IPS-18a (cell line): ENCODE results near the gene UBXN7.
"Not testable (repeated sequence)": the region's sequence is repeated elsewhere in the genome, so short reads cannot be mapped to it uniquely, and the experiment has no call there.

Source experiments
- H3K27ac ChIP-seq: one replicate; pipeline ENCODE4 v1.5.1; 2013; ENCODE audit warnings: low read length
- H3K27me3 ChIP-seq: one replicate; pipeline ENCODE4 v1.6.1; 2013; ENCODE audit warnings: mild to moderate bottlenecking, low read length; ENCODE audit not compliant: control insufficient read depth, insufficient read depth
- H3K36me3 ChIP-seq: one replicate; pipeline ENCODE4 v1.6.1; 2013; ENCODE audit warnings: low read depth, low read length; ENCODE audit not compliant: control insufficient read depth
- H3K4me1 ChIP-seq: one replicate; pipeline ENCODE4 v1.6.1; 2013; ENCODE audit warnings: low read depth, low read length; ENCODE audit not compliant: control insufficient read depth
- H3K4me3 ChIP-seq: one replicate; pipeline ENCODE4 v1.5.1; 2013; ENCODE audit warnings: low read length
- H3K9ac ChIP-seq: one replicate; pipeline ENCODE4 v1.6.1; 2013; ENCODE audit warnings: mild to moderate bottlenecking, low read length, moderate library complexity
- H3K9me3 ChIP-seq: one replicate; pipeline ENCODE4 v1.6.1; 2013; ENCODE audit warnings: low read depth, low read length; ENCODE audit not compliant: control insufficient read depth

UBXN7 gene

DNA sequence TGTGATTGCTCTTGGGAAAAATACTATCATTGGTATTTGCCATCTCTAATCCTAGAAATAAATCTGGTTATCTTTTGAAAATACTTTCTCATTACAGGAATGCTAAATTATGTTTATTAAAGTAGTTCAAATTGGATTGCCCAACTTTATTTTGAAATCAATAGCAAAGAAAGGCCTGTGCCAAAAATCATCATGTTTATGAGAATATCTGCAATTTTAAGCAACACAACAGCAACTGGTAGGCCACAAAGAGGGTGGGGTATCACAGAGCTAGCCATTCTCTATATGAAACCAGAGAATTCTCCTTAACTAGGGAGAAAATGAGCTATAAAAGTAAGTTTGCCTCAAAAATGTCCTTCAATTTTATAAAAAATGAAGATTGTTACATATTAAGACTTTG is 82.2 kb downstream of the UBXN7 start:
- peaks cover 19% of the 10 kb centered on the region for H3K36me3 ChIP-seq
- no peak overlapping the region for H3K27ac ChIP-seq
- H3K4me3 ChIP-seq, result no peak overlapping the region
- no peaks in the 10 kb centered on the region for H3K9me3 ChIP-seq
- H3K27me3 ChIP-seq, result no peaks in the 10 kb centered on the region
- no peaks in the 10 kb centered on the region for H3K4me1 ChIP-seq
- H3K9ac ChIP-seq, result no peak overlapping the region

- no peak overlapping the region for H3K27ac ChIP-seq
- H3K4me3 ChIP-seq, result no peak overlapping the region
- no peaks in the 10 kb centered on the region for H3K4me1 ChIP-seq
- H3K36me3 ChIP-seq, result peaks cover 8% of the 10 kb centered on the region
- H3K27me3 ChIP-seq, result no peaks in the 10 kb centered on the region
- no peak overlapping the region for H3K9ac ChIP-seq
- no peaks in the 10 kb centered on the region for H3K9me3 ChIP-seq
These were observed 83.5 kb downstream of the UBXN7 start for GRCh38 chr3:196348698-196349097.

DNA sequence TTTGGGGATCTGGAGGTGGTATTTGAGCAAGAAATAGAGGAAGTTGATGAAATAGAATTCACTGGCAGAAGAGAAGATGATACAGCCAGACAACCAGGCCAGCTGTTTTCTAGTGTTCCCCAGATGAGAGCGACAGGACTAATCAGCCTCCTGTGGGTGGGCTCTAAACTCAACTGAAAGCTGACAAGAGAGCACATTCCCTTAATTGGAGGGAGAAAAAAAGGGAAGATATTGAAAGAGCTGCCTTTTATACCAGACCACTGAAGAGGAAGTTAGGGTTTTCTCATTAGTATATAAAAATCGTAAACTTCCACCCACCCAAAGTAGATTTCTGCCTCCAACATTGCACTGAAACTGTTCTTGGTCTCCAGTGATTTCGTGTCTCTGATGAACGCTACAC is 87.6 kb downstream of the UBXN7 start:
- Histone ChIP-seq H3K27ac (no peak overlapping the region), H3K36me3 (peaks cover 8% of the 10 kb centered on the region), H3K27me3 (no peaks in the 10 kb centered on the region), H3K4me3 (no peak overlapping the region), H3K9ac (no peak overlapping the region), H3K9me3 (no peaks in the 10 kb centered on the region), H3K4me1 (no peaks in the 10 kb centered on the region)

DNA sequence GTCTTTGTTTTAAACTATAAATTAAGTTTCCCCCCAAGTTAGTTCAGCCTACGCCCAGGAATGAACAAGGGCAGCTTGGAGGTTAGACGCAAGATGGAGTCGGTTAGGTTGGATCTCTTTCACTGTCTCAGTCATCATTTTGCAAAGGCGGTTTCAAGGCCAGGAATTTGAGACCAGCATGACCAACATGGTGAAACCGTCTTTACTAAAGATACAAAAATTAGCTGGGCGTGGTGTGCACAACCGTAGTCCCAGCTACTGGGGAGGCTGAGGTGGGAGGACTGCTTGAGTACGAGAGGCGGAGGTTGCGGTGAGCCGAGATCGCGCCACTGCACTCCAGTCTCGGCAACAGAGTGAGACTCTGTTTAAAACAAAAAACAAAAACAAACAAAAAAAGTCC is 88.3 kb downstream of the UBXN7 start:
- H3K4me1 ChIP-seq, H3K36me3 ChIP-seq, H3K27ac ChIP-seq, H3K27me3 ChIP-seq, H3K9me3 ChIP-seq, H3K4me3 ChIP-seq, H3K9ac ChIP-seq: not testable (repeated sequence)

DNA sequence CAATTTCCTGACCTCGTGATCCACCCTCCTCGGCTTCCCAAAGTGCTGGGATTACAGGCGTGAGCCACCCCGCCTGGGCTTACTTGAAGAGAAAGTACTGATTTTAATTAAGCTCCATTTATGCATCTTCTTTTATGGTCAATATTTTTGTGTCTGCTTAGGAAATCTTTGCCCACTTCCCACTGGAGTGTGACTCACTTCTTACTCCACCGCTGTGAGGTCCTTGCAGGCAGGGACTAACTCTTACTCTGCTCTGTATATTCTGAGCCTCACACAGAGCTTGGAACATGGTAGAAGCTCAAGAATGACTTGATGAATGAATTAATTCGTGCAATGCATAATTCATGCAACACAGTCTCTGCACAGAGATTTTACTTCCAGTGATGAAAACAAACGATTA is 91.1 kb downstream of the UBXN7 start:
- Histone ChIP-seq H3K4me3 (no peak overlapping the region), H3K9ac (no peak overlapping the region), H3K27me3 (no peaks in the 10 kb centered on the region), H3K4me1 (no peaks in the 10 kb centered on the region), H3K36me3 (no peaks in the 10 kb centered on the region), H3K9me3 (no peaks in the 10 kb centered on the region), H3K27ac (no peak overlapping the region)

GRCh38 chr3:196340466-196340865 is 91.8 kb downstream of the UBXN7 start:
- Histone ChIP-seq H3K4me1 (no peaks in the 10 kb centered on the region), H3K27ac (no peak overlapping the region), H3K4me3 (no peak overlapping the region), H3K9me3 (no peaks in the 10 kb centered on the region), H3K27me3 (no peaks in the 10 kb centered on the region), H3K36me3 (no peaks in the 10 kb centered on the region), H3K9ac (no peak overlapping the region)

DNA sequence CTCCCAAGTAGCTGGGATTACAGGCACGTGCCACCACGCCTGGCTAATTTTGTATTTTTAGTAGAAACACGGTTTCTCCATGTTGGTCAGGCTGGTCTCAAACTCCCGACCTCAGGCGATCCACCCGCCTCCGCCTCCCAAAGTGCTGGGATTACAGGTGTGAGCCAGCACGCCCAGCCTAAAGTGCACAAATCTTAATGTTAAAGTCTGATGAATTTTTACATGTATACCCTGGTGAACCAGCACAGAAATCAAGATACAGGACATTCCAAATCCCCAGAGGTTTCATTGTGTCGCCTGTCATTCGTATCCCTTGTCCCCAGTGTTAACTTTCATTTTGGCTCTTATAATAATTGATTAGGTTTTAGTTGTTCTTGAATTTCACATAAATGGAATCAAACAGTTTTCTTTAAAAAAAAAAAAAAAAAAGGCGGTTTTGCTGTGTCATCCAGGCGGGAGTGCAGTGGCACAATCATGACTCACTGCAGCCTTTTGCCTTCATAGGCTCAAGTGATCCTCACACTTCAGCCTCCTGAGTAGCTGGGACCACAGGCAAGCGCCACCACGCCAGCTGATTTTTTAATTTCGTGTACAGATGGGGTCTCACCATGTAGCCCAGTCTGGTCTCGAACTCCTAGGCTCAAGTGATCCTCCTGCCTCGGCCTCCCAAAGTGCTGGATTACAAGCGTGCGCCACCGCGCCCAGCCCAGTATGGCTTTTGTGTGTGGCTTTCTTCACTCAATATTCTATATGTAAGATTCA is 92.6 kb downstream of the UBXN7 start:
- no peaks in the 10 kb centered on the region for H3K36me3 ChIP-seq
- no peaks in the 10 kb centered on the region for H3K4me1 ChIP-seq
- H3K9ac ChIP-seq, result no peak overlapping the region
- H3K9me3 ChIP-seq, result no peaks in the 10 kb centered on the region
- H3K4me3 ChIP-seq, result no peak overlapping the region
- H3K27me3 ChIP-seq, result no peaks in the 10 kb centered on the region
- no peak overlapping the region for H3K27ac ChIP-seq

DNA sequence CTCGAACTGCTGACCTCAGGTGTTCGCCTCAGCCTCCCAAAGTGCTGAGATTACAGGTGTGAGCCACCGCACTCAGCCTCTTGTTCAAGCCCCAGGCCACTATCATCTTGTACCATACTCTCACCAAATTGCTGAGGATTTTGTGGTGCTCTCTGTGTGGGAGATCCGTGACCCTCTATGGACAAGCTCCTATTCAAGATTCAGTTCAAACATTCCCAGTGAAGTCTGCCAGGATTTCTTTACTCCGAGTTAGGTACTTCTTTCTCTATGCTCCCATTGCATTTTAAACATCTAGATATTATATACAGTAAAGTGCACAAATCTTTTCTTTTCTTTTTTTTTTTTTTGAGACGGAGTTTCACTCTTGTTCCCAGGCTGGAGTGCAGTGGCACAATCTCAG is 93.2 kb downstream of the UBXN7 start:
- H3K27me3 ChIP-seq, result no peaks in the 10 kb centered on the region
- no peak overlapping the region for H3K27ac ChIP-seq
- H3K36me3 ChIP-seq, result no peaks in the 10 kb centered on the region
- no peaks in the 10 kb centered on the region for H3K4me1 ChIP-seq
- H3K9me3 ChIP-seq, result no peaks in the 10 kb centered on the region
- no peak overlapping the region for H3K9ac ChIP-seq
- H3K4me3 ChIP-seq, result no peak overlapping the region

DNA sequence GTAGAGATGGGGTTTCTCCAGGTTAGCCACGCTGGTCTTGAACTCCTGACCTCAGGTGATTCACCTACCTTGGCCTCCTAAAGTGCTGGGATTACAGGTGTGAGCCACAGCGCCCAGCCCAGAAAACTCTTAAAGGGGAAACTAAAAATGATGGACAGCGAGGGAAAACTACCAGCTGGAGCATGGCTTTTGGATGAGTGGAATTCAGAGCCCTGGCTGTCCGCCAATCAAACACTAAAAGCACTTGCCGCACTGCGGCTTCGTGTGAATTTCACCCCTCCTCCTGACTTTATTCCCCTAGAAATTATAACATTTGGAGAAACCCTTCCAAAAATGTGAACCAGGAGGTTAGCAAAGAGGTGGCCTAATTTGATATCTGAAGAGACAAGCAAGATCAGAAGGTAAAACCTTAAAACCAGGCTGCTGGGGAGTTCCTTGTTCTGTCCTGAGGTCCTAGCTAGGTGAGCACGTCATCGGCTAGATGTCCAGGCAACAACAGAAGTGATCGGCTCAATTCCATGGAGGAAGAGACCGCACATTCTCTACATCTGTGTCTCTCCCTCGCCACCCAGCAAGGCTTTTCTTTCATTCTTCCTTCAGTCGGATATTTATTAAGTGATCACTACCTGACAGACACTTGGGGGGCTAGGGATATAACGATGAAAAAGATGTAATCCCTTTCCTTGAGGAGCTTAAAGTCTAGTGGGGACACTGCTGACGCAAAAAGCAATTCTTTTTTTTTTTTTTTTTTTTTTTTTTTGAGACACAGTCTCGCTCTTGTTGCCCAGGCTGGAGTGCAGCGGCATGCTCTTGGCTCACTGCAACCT is 95.7 kb downstream of the UBXN7 start:
- Histone ChIP-seq H3K36me3 (no peaks in the 10 kb centered on the region), H3K9me3 (no peaks in the 10 kb centered on the region), H3K4me1 (no peaks in the 10 kb centered on the region), H3K9ac (no peak overlapping the region), H3K4me3 (no peak overlapping the region), H3K27me3 (no peaks in the 10 kb centered on the region), H3K27ac (no peak overlapping the region)

GRCh38 chr3:196335503-196335948 is 96.7 kb downstream of the UBXN7 start:
- Histone ChIP-seq H3K9ac (no peak overlapping the region), H3K9me3 (no peaks in the 10 kb centered on the region), H3K36me3 (no peaks in the 10 kb centered on the region), H3K4me3 (no peak overlapping the region), H3K4me1 (no peaks in the 10 kb centered on the region), H3K27ac (no peak overlapping the region), H3K27me3 (no peaks in the 10 kb centered on the region)

- Histone ChIP-seq H3K4me3 (no peak overlapping the region), H3K27ac (no peak overlapping the region), H3K9ac (no peak overlapping the region), H3K27me3 (no peaks in the 10 kb centered on the region), H3K36me3 (no peaks in the 10 kb centered on the region), H3K4me1 (no peaks in the 10 kb centered on the region), H3K9me3 (no peaks in the 10 kb centered on the region)
These were observed 97.2 kb downstream of the UBXN7 start for GRCh38 chr3:196334982-196335381.

DNA sequence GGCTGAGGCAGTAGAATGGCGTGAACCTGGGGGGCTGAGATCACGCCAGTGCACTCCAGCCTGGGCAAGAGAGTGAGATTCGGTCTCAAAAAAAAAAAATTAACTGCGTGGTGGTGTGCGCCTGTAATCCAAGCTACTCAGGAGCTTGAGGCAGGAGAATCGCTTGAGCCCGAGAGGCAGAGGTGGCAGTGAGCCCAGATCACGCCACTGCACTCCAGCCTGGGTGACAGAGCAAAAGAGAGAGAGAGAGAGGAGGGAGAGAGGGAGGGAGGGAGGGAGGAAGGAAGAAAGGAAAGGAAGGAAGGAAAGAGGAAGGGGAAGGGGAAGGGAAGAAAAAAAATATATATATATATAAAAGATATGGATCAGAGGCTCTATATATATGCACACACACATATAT is 100.1 kb downstream of the UBXN7 start:
- Histone ChIP-seq H3K4me1 (no peaks in the 10 kb centered on the region), H3K27me3 (no peaks in the 10 kb centered on the region), H3K4me3 (no peak overlapping the region), H3K36me3 (no peaks in the 10 kb centered on the region), H3K9ac (no peak overlapping the region), H3K27ac (no peak overlapping the region), H3K9me3 (no peaks in the 10 kb centered on the region)
